ENCODE data around the gene PDE3A.
"Not testable (repeated sequence)": the region's sequence is repeated elsewhere in the genome, so short reads cannot be mapped to it uniquely, and the experiment has no call there.

PDE3A gene

GRCh38 chr12:20372326-20373096, 4.2 kb downstream of the PDE3A start:
- no peak overlapping the region for H3K4me3 ChIP-seq (replicated peaks; ENCODE audit: low read depth, low read length)
- no peak for DNase-seq (ENCODE audit: low read depth)

DNA sequence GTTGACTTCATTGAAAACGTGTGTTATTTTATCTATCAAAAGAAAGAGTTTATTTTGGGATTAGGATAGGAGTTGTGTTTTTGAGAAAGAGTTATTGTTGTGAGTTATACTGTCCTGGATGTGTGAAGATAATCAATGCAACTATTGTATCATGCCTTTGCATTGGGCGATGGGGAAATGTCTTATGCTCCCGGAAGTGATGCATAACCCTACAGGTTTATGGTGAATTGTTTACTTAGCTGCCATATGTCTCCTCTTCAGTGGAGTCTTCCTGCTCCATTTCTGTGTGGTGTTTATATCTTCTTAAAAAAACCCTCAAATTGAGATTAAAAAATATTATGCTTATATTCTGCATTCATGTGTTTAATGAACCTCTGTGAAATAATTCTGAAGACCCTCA, 6.5 kb downstream of the PDE3A start:
- H3K4me3 ChIP-seq (replicated peaks; ENCODE audit: low read depth, low read length): no peak overlapping the region
- no peak for DNase-seq (ENCODE audit: low read depth)
- TF ChIP-seq CTCF (IDR thresholded peaks at IDR 0.05; ENCODE audit: low read length, missing control alignments): no peak

More at GRCh38 chr12:20372326-20373096, 4.2 kb downstream of the PDE3A start:
- TF ChIP-seq CTCF (IDR thresholded peaks at IDR 0.05; ENCODE audit: low read length, missing control alignments): no peak

DNA sequence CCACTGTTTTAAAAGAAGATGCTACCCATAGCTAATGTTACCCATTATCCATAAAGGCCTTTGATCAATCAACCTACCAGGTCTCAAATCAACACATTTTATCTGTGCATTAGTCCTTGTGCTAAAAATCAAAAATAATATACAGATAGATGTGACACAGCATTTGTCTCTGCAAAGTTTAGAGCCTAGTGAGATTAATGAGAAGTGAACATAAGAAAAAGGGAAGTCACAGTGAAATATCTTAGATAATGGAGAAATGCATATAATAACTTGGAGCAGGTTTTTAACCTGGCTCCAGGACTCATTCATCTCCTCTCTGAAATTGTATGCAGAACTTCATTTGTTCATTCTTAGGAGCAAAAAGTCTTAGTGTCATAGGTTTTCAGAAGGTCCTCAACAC, 7.2 kb downstream of the PDE3A start:
- no peak for DNase-seq (ENCODE audit: low read depth)
- TF ChIP-seq CTCF (IDR thresholded peaks at IDR 0.05; ENCODE audit: low read length, missing control alignments): no peak
- no peak overlapping the region for H3K4me3 ChIP-seq (replicated peaks; ENCODE audit: low read depth, low read length)

- H3K4me3 ChIP-seq (replicated peaks; ENCODE audit: low read depth, low read length): no peak overlapping the region
- peak; percentile 35 for TF ChIP-seq CTCF (IDR thresholded peaks at IDR 0.05; ENCODE audit: low read length, missing control alignments)
- DNase-seq (ENCODE audit: low read depth): peak; percentile 62
Observed at GRCh38 chr12:20376984-20377383, 8.6 kb downstream of the PDE3A start.

DNA sequence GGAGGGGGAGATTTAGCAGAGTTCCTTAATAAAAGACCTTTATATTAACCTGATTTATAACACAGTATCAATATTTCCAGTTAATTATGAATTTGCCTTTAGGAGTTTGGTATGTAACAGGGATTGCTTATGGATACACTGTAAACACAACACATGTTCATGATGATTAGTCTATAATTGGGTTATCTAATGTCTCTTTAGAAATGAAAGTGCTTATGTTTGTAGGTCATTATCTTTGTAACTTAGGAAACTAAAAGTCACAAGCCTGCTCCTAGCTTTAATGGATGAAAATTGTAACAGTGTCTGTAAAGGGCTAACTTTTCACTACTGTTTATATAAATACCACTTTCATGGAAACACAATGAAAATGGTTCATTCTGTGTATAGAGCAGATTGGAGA, 9.4 kb downstream of the PDE3A start:
- H3K4me3 ChIP-seq (replicated peaks; ENCODE audit: low read depth, low read length): no peak overlapping the region
- DNase-seq (ENCODE audit: low read depth): no peak
- no peak for TF ChIP-seq CTCF (IDR thresholded peaks at IDR 0.05; ENCODE audit: low read length, missing control alignments)

GRCh38 chr12:20382117-20382516, 13.8 kb downstream of the PDE3A start:
- H3K4me3 ChIP-seq (replicated peaks; ENCODE audit: low read depth, low read length): no peak overlapping the region
- no peak for DNase-seq (ENCODE audit: low read depth)
- no peak for TF ChIP-seq CTCF (IDR thresholded peaks at IDR 0.05; ENCODE audit: low read length, missing control alignments)

GRCh38 chr12:20383612-20384011, 15.3 kb downstream of the PDE3A start:
- DNase-seq (ENCODE audit: low read depth): no peak
- H3K4me3 ChIP-seq (replicated peaks; ENCODE audit: low read depth, low read length): no peak overlapping the region
- no peak for TF ChIP-seq CTCF (IDR thresholded peaks at IDR 0.05; ENCODE audit: low read length, missing control alignments)

GRCh38 chr12:20384836-20385235, 16.5 kb downstream of the PDE3A start:
- not testable (repeated sequence) for DNase-seq (ENCODE audit: low read depth); H3K4me3 ChIP-seq (replicated peaks; ENCODE audit: low read depth, low read length)

Measured in fibroblast of pulmonary artery (primary cell).